H1 (cell line): ENCODE data around the gene ZNF292. TPM values are rescaled to one million over a fixed set of nuclear protein-coding genes. Genes with fewer than 3 reads are reported as not detected.

Experiments used
- CTCF ChIA-PET: fragments of 300-600 bp; sonication (Branson Sonifier 250); formaldehyde crosslinking; loops from one replicate; lab custom pipeline; 2021; ENCODE audit not compliant: partially characterized antibody; lab: Charles Lee
- POLR2A ChIA-PET: fragments of 300-600 bp; sonication (Branson Sonifier 250); formaldehyde crosslinking; loops from one replicate; lab custom pipeline; 2021; ENCODE audit warnings: inconsistent platforms; ENCODE audit not compliant: partially characterized antibody; lab: Charles Lee
- DNase-seq, 2 experiments: peaks; one replicate each; pipeline versions ENCODE4 v3.0.0 to v3.0.0-alpha.2; 2010 to 2022; ENCODE audit warnings: low spot score in 2 of 2, low read depth in 1 of 2, mixed read lengths in 1 of 2
- FAIRE-seq: peaks from 2 replicates; lab custom pipeline; 2011; peaks lifted over from hg19 to GRCh38; lab: Jason Lieb, UNC
- H2AFZ ChIP-seq: 2 replicates; pipeline ENCODE4 v1.8.1; 2012; ENCODE audit warnings: low read length, inconsistent platforms
- H2AK5ac ChIP-seq: 2 replicates; pipeline ENCODE4 v1.6.1; 2013; ENCODE audit warnings: low read depth, low read length
- H2BK120ac ChIP-seq: replicated peaks from 2 replicates; pipeline ENCODE3; 2013; ENCODE audit warnings: low read depth, low read length, inconsistent platforms
- H2BK12ac ChIP-seq: 2 replicates; pipeline ENCODE4 v1.6.1; 2013; ENCODE audit warnings: low read depth, low read length
- H2BK15ac ChIP-seq: 2 replicates; pipeline ENCODE4 v1.6.1; 2013; ENCODE audit warnings: low read length
- H2BK20ac ChIP-seq: 2 replicates; pipeline ENCODE4 v1.6.1; 2013; ENCODE audit warnings: low read length
- H2BK5ac ChIP-seq: 2 replicates; pipeline ENCODE4 v1.6.1; 2013; ENCODE audit warnings: low read depth, low read length
- H3K14ac ChIP-seq: 2 replicates; pipeline ENCODE4 v1.6.1; 2013; ENCODE audit warnings: inconsistent platforms; ENCODE audit not compliant: insufficient read length
- H3K18ac ChIP-seq: 2 replicates; pipeline ENCODE4 v1.6.1; 2013; ENCODE audit warnings: low read length; ENCODE audit errors: extremely low read depth
- H3K23ac ChIP-seq: 2 replicates; pipeline ENCODE4 v1.6.1; 2013; ENCODE audit warnings: inconsistent platforms; ENCODE audit not compliant: insufficient read length
- H3K23me2 ChIP-seq: 2 replicates; pipeline ENCODE4 v1.6.1; 2013; ENCODE audit warnings: low read depth, low read length
- H3K27ac ChIP-seq: 2 replicates; pipeline ENCODE4 v1.6.1; 2011; ENCODE audit warnings: low read depth, low read length, inconsistent platforms
- H3K27me3 ChIP-seq, 4 experiments: replicated peaks in 1 of 4; 1 replicate in 1 of 4; 2 replicates in 3 of 4; pipeline versions ENCODE4 v1.6.1 to v1.8.1; 2011 to 2013; ENCODE audit warnings: low read length in 3 of 4, mild to moderate bottlenecking in 3 of 4, inconsistent platforms in 2 of 4, mixed read lengths in 2 of 4, moderate library complexity in 1 of 4; ENCODE audit not compliant: control insufficient read depth in 3 of 4, insufficient read depth in 3 of 4; ENCODE audit errors: extremely low read depth in 1 of 4
- H3K36me3 ChIP-seq, 4 experiments: 2 replicates each; pipeline versions ENCODE4 v1.6.1 to v1.8.1; 2011 to 2013; ENCODE audit warnings: mild to moderate bottlenecking in 4 of 4, low read length in 3 of 4, moderate library complexity in 2 of 4, control low read depth in 1 of 4, inconsistent platforms in 1 of 4; ENCODE audit not compliant: insufficient read depth in 4 of 4, control insufficient read depth in 2 of 4
- H3K4ac ChIP-seq: replicated peaks from 2 replicates; pipeline ENCODE3; 2013; ENCODE audit warnings: low read length, low read depth, mixed read lengths, inconsistent platforms; ENCODE audit not compliant: insufficient read length
- H3K4me1 ChIP-seq, 4 experiments: replicated peaks in 1 of 4; 1 replicate in 1 of 4; 2 replicates in 3 of 4; pipeline versions ENCODE4 v1.6.1 to v1.8.1; 2011 to 2013; ENCODE audit warnings: low read length in 3 of 4, inconsistent platforms in 2 of 4, mixed read lengths in 1 of 4; ENCODE audit not compliant: insufficient read depth in 4 of 4, control insufficient read depth in 3 of 4
- H3K4me2 ChIP-seq, 2 experiments: 2 replicates each; pipeline versions ENCODE4 v1.6.1 to v1.8.1; 2011 to 2013; ENCODE audit warnings: low read depth in 2 of 2, low read length in 2 of 2, control low read depth in 1 of 2, inconsistent platforms in 1 of 2, mild to moderate bottlenecking in 1 of 2; ENCODE audit not compliant: insufficient read depth in 1 of 2
- H3K4me3 ChIP-seq, 4 experiments: fragments of 200-600, 300-600 bp in 1 of 4; sonication (generic), shearing (Covaris generic), sonication (Bioruptor Twin) in 1 of 4; 2 replicates each; pipeline versions ENCODE4 v1.5.1 to v1.8.1; 2011 to 2016; ENCODE audit warnings: low read length in 4 of 4, low read depth in 3 of 4, control low read depth in 2 of 4, inconsistent platforms in 2 of 4, mild to moderate bottlenecking in 2 of 4, mixed read lengths in 1 of 4, moderate library complexity in 1 of 4; ENCODE audit not compliant: insufficient read depth in 2 of 4; ENCODE audit errors: extremely low read depth in 1 of 4
- H3K56ac ChIP-seq: replicated peaks from 2 replicates; pipeline ENCODE3; 2013; ENCODE audit warnings: low read depth, mild to moderate bottlenecking, mixed read lengths, low read length, inconsistent platforms; ENCODE audit not compliant: insufficient read length
- H3K79me1 ChIP-seq: 2 replicates; pipeline ENCODE4 v1.6.1; 2013; ENCODE audit warnings: low read depth, low read length, control low read depth
- H3K79me2 ChIP-seq, 2 experiments: 2 replicates each; pipeline versions ENCODE4 v1.6.1 to v1.8.1; 2012 to 2013; ENCODE audit warnings: low read length in 2 of 2, mild to moderate bottlenecking in 2 of 2, inconsistent platforms in 1 of 2; ENCODE audit not compliant: insufficient read depth in 2 of 2, control insufficient read depth in 1 of 2
- H3K9ac ChIP-seq, 4 experiments: replicated peaks in 1 of 4; 1 replicate in 1 of 4; 2 replicates in 3 of 4; pipeline versions ENCODE4 v1.6.1 to v1.8.1; 2011 to 2013; ENCODE audit warnings: low read depth in 3 of 4, low read length in 3 of 4, control low read depth in 2 of 4, mild to moderate bottlenecking in 2 of 4, moderate library complexity in 2 of 4, inconsistent platforms in 1 of 4; ENCODE audit errors: extremely low read depth in 1 of 4
- H3K9me3 ChIP-seq, 2 experiments: 2 replicates each; pipeline versions ENCODE4 v1.6.1 to v1.8.1; 2012 to 2013; ENCODE audit warnings: mild to moderate bottlenecking in 2 of 2, moderate library complexity in 2 of 2, control low read depth in 1 of 2, inconsistent platforms in 1 of 2, low read depth in 1 of 2, low read length in 1 of 2, mixed read lengths in 1 of 2; ENCODE audit not compliant: insufficient read depth in 2 of 2
- H4K20me1 ChIP-seq, 2 experiments: replicated peaks in 1 of 2; 2 replicates each; pipeline versions ENCODE3 to v1.8.1; 2011 to 2013; ENCODE audit warnings: inconsistent platforms in 2 of 2, low read length in 2 of 2, mild to moderate bottlenecking in 1 of 2; ENCODE audit not compliant: insufficient read depth in 2 of 2, control insufficient read depth in 1 of 2
- H4K5ac ChIP-seq: 2 replicates; pipeline ENCODE4 v1.6.1; 2013; ENCODE audit warnings: low read length, low read depth, mixed read lengths, inconsistent platforms; ENCODE audit not compliant: insufficient read length
- H4K8ac ChIP-seq: 2 replicates; pipeline ENCODE4 v1.8.0; 2013; ENCODE audit warnings: mild to moderate bottlenecking, moderate library complexity, low read length, inconsistent platforms; ENCODE audit not compliant: insufficient read depth; ENCODE audit errors: extremely low read depth
- H4K91ac ChIP-seq: replicated peaks from 2 replicates; pipeline ENCODE3; 2013; ENCODE audit warnings: low read length, mixed read lengths, inconsistent platforms; ENCODE audit not compliant: insufficient read length
- ASH2L ChIP-seq: fragments of 200-600, 300-600 bp; sonication (generic); IDR thresholded peaks from one replicate; pipeline ENCODE4 v1.7.1; 2017; ENCODE audit warnings: low read length
- FOSL1 ChIP-seq: IDR thresholded peaks from 2 replicates; pipeline ENCODE4 v1.6.1; 2011; ENCODE audit warnings: mild to moderate bottlenecking, low read depth, low read length, moderate library complexity; ENCODE audit not compliant: insufficient read depth
- GABPA ChIP-seq: IDR thresholded peaks from 2 replicates; pipeline ENCODE4 v1.6.1; 2011; ENCODE audit warnings: mild to moderate bottlenecking, low read length, moderate library complexity, borderline replicate concordance; ENCODE audit not compliant: insufficient read depth
- MAX ChIP-seq: IDR thresholded peaks from 2 replicates; pipeline ENCODE4 v1.6.1; 2012; ENCODE audit warnings: inconsistent platforms
- PHF8 ChIP-seq: fragments of 200-600 bp; sonication (generic); conservative IDR thresholded peaks from 2 replicates; pipeline ENCODE4 v1.7.1; 2012; ENCODE audit warnings: low read depth, mild to moderate bottlenecking, inconsistent platforms, low read length, moderate library complexity
- POLR2A ChIP-seq, 2 experiments: IDR thresholded peaks; 1 replicate in 1 of 2; 2 replicates in 1 of 2; pipeline ENCODE4 v1.6.1; 2011; ENCODE audit warnings: low read depth in 2 of 2, low read length in 2 of 2, mild to moderate bottlenecking in 2 of 2; ENCODE audit errors: control extremely low read depth in 1 of 2
- RXRA ChIP-seq: IDR thresholded peaks from 2 replicates; pipeline ENCODE4 v1.6.1; 2011; ENCODE audit warnings: low read depth, mild to moderate bottlenecking, low read length, moderate library complexity; ENCODE audit not compliant: insufficient read depth
- SIN3A ChIP-seq, 2 experiments: IDR thresholded peaks in 1 of 2; conservative IDR thresholded peaks in 1 of 2; 2 replicates each; pipeline ENCODE4 v1.6.1; 2011 to 2012; ENCODE audit warnings: low read length in 2 of 2, improper control_type of control experiment in 1 of 2, low read depth in 1 of 2, mild to moderate bottlenecking in 1 of 2
- SIX5 ChIP-seq: IDR thresholded peaks from 2 replicates; pipeline ENCODE4 v1.6.1; 2011; ENCODE audit warnings: mild to moderate bottlenecking, low read depth, low read length
- USF2 ChIP-seq: IDR thresholded peaks from 2 replicates; pipeline ENCODE4 v1.6.1; 2011; ENCODE audit warnings: low read length, improper control_type of control experiment
- polyA plus RNA-seq, 7 experiments: library from polyadenylated mRNA; depleted of rRNA in 3 of 7; stranded (reverse) in 5 of 7; unstranded in 2 of 7; fragments of >200 nt in 5 of 7; fragments of 200-250 nt in 2 of 7; gene quantifications; 1 replicate in 5 of 7; 2 replicates in 1 of 7; 4 replicates in 1 of 7; pipeline versions ENCODE4 v1.2.1 to v1.2.3, GENCODE V29; 2011 to 2013; ENCODE audit warnings: missing spikeins in 2 of 7, mixed read lengths in 2 of 7
- total RNA-seq: library from RNA; stranded (reverse); fragmentation: NEBNext Ultra II Directional; extraction: Animal tissue kit (Norgen Biotek cat#: 25700); gene quantifications from 2 replicates; pipeline ENCODE4 v1.2.1, GENCODE V29; 2021

Gene ZNF292
- total and polyA plus RNA-seq, 2 of the 8 experiments (the other 6 are each of a cell fraction or from before 2014, with no cell fraction given), result 6.8 to 44.2 TPM

GRCh38 chr6:87105823-87106222 is 49.5 kb upstream of the ZNF292 start:
- H3K79me1 ChIP-seq, result no peaks in the 10 kb centered on the region

More at GRCh38 chr6:87105823-87106222, 49.5 kb upstream of the ZNF292 start:
- Histone ChIP-seq H3K27me3 (no peaks in the 10 kb centered on the region), H3K23me2 (no peaks in the 10 kb centered on the region), H3K36me3 (no peaks in the 10 kb centered on the region), H3K4me3 (no peak overlapping the region), H3K18ac (no peak overlapping the region), H2AK5ac (no peak overlapping the region), H3K4me2 (no peak overlapping the region), H2BK120ac (no peak overlapping the region), H4K20me1 (no peaks in the 10 kb centered on the region), H3K4ac (no peak overlapping the region), H3K23ac (no peak overlapping the region), H4K5ac (no peak overlapping the region), H2BK15ac (no peak overlapping the region), H3K14ac (no peak overlapping the region), H3K79me2 (no peaks in the 10 kb centered on the region), H2AFZ (no peak overlapping the region), H3K9ac (no peak overlapping the region), H2BK5ac (no peak overlapping the region), H2BK12ac (no peak overlapping the region), H3K56ac (no peak overlapping the region), H3K9me3 (no peaks in the 10 kb centered on the region), H3K4me1 (no peaks in the 10 kb centered on the region), H4K8ac (no peak overlapping the region), H4K91ac (no peak overlapping the region), H2BK20ac (no peak overlapping the region), H3K27ac (no peak overlapping the region)
- TF ChIP-seq FOSL1 (no peak), MAX (no peak), GABPA (no peak), POLR2A (IDR thresholded peaks at IDR 0.05; ENCODE audit: control extremely low read depth in 1 of 2, low read depth in 2 of 2, low read length in 2 of 2) (no peak), USF2 (no peak), SIX5 (no peak), ASH2L (no peak), RXRA (no peak), PHF8 (no peak), SIN3A (conservative IDR thresholded peaks at IDR 0.05 in 1 of 2, IDR thresholded peaks at IDR 0.05 in 1 of 2; ENCODE audit: low read depth in 1 of 2, low read length in 2 of 2) (no peak)
- POLR2A ChIA-PET, result interaction anchor here (0.6 to 0.7 kb wide), 2 partner anchors 12 to 19 kb away, joined by 3 read pairs; no protein-coding TSS in a partner anchor
- CTCF ChIA-PET, result no interaction called here
- no peak for DNase-seq
- no peak for FAIRE-seq
